Skeletal muscle tissue (tissue), 4 donors: ENCODE results near the gene ZFP36L1. TPM values are rescaled to one million over a fixed set of nuclear protein-coding genes. Genes with fewer than 3 reads are reported as not detected.

Experiments
- H3K27ac ChIP-seq: one replicate; pipeline ENCODE4 v1.7.0; 2013; ENCODE audit warnings: mild to moderate bottlenecking, low read depth, low read length, inconsistent platforms
- H3K27me3 ChIP-seq, 3 donors: one replicate each; pipeline ENCODE4 v1.7.0; 2013; ENCODE audit warnings: low read length in 3 of 3; ENCODE audit not compliant: control insufficient read depth in 3 of 3, insufficient read depth in 3 of 3
- H3K36me3 ChIP-seq, 3 donors: one replicate each; pipeline ENCODE4 v1.7.0; 2013; ENCODE audit warnings: low read length in 3 of 3; ENCODE audit not compliant: control insufficient read depth in 3 of 3, insufficient read depth in 3 of 3
- H3K4me1 ChIP-seq, 3 donors: one replicate each; pipeline ENCODE4 v1.7.0; 2013; ENCODE audit warnings: low read length in 3 of 3, mild to moderate bottlenecking in 3 of 3; ENCODE audit not compliant: control insufficient read depth in 3 of 3, insufficient read depth in 3 of 3
- H3K4me3 ChIP-seq, 3 donors: one replicate each; pipeline ENCODE4 v1.7.0; 2013; ENCODE audit warnings: low read length in 3 of 3
- H3K9ac ChIP-seq, 3 donors: one replicate each; pipeline ENCODE4 v1.7.0; 2013; ENCODE audit warnings: low read length in 3 of 3, mild to moderate bottlenecking in 3 of 3, moderate library complexity in 2 of 3, low read depth in 1 of 3
- H3K9me3 ChIP-seq, 3 donors: one replicate each; pipeline ENCODE4 v1.7.0; 2013; ENCODE audit warnings: low read length in 3 of 3; ENCODE audit not compliant: control insufficient read depth in 3 of 3
- total RNA-seq: library from RNA; depleted of rRNA; stranded (reverse); fragments of >200 nt; gene quantifications from one replicate; pipeline ENCODE4 v1.2.3, GENCODE V29; 2014
- donor health status: Osteomylitis.

The ZFP36L1 gene
- total RNA-seq, 1 donor from 2014 or later, result 27.7 TPM

DNA sequence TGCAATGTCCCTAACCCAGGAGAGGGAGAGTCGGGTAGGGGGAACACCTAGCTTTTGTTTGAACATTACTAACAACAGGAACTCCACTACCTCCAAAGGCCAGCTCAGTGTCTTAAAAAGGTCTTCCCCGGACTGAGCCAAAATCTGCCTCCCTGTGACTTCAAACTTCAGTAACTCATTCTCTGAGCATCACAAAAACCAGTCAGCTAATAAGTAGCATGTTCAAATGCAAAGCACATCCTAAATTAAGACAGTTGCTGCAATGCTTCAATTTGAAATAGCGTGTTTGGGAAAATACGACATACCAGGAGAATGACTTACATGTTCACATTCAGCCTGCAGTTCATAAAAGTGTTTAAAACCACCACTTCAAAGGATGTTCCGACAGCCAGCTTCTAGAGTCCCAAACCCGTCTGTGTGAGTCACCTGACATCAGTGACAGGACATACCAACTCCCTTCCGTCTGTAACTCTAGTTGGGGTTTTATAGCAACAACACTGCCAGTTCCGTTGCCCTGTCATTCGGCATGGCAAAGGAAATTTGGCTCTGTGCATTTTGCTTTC is 13.0 kb downstream of the ZFP36L1 start:
- Histone ChIP-seq H3K36me3 (no peaks in the 10 kb centered on the region), H3K9me3 (peaks cover 0 to 3% (median 0%) of the 10 kb centered on the region in 3 donors), H3K27ac (peak overlapping the region; percentile 44), H3K4me1 (peaks cover 26 to 30% (median 29%) of the 10 kb centered on the region in 3 donors), H3K27me3 (no peaks in the 10 kb centered on the region), H3K4me3 (peak overlapping the region in 2 of 3 donors; percentile 3 to 8), H3K9ac (no peak overlapping the region)

DNA sequence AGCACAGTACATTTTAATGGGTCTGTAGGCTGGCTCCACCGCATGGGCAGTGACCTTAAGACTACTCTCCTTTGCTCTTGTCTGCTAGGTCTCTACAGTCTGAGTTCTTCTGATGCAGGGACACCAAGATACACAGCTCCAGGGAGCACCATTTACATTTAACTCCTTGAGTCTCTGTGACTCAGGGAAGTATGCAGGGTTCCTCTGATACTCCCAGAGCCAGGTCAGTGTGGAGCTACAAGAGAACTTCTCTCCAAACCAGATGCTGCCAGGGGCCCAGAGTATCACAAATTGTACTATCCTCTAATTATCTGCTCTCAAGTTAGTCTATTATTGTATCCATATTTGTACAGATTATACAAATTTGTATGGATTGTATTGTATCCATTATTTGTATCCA is 15.2 kb downstream of the ZFP36L1 start:
- H3K27me3 ChIP-seq, result no peaks in the 10 kb centered on the region
- no peaks in the 10 kb centered on the region for H3K36me3 ChIP-seq
- peaks cover 29 to 32% (median 30%) of the 10 kb centered on the region in 3 donors for H3K4me1 ChIP-seq
- H3K4me3 ChIP-seq, result no peak overlapping the region
- peaks cover 0 to 3% (median 0%) of the 10 kb centered on the region in 3 donors for H3K9me3 ChIP-seq
- H3K27ac ChIP-seq, result no peak overlapping the region
- H3K9ac ChIP-seq, result no peak overlapping the region

DNA sequence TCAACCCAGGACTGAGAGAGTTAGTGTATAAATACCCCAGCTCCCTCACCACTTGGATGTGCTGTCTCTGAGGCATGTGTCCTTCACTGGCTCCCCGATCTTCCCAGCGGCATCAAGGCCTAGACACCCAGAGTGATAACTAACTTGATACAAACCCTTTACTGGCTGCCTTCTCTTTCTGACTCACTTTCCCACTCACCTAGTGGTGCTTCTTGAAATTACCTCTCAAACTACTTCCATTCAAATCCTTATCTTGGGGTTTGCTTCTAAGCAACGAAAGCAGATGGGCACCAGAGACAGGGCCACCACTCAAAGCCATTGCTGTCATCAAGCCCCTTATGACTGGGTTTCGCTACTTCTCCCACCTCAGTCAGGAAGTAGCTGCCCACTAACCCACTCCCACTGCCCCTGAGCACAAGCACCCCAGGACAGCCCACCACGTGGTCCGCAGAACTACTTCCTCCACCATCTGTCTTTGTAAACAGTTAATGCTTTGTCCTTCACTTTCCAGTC is 17.2 kb downstream of the ZFP36L1 start:
- Histone ChIP-seq H3K4me3 (no peak overlapping the region), H3K36me3 (no peaks in the 10 kb centered on the region), H3K27me3 (no peaks in the 10 kb centered on the region), H3K27ac (no peak overlapping the region), H3K4me1 (peaks cover 19 to 25% (median 21%) of the 10 kb centered on the region in 3 donors), H3K9ac (no peak overlapping the region), H3K9me3 (peaks cover 0 to 3% (median 0%) of the 10 kb centered on the region in 3 donors)

DNA sequence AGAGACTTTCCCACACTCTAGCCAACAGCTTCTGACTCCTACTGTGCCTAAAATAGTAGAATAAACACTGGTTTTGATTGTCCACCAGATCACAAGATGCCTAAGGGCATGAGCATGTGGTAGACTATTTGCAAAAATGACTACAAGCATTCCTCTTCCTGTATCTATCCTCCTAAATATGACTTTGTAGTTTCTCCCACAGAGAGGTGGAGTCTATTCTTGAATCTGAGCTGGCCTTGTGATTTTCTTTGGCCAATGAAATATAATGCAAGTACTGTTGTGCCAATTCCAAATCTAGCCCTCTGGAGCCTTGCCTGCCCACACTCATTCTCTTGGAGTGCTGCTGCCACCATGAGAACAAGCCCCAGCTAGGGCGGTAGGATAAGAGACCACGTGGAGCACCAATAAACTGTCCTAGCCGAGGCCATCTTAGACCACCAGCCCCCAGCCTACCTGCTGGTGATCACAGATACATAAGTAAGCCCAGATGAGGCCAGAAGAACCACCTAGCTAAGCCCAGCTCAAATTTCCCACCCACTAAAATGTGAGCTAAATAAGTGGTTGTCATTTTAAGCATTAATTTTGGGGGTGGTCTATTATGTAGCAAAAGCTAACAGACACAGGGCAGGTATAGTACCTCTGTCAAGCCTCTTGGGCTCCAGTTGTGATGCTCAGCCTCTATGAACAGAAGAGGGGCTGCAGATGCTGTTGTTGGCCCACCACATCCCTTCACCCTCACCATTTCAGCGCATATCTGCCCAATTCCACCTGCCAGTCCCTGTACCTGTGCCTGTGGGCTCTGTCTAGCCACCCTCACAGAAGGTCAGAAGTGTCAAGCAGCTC is 17.9 kb downstream of the ZFP36L1 start:
- Histone ChIP-seq H3K36me3 (no peaks in the 10 kb centered on the region), H3K4me3 (no peak overlapping the region), H3K9me3 (peaks cover 0 to 3% (median 0%) of the 10 kb centered on the region in 3 donors), H3K27me3 (no peaks in the 10 kb centered on the region), H3K4me1 (peaks cover 12 to 18% (median 14%) of the 10 kb centered on the region in 3 donors), H3K9ac (no peak overlapping the region), H3K27ac (peak overlapping the region; percentile 34)

DNA sequence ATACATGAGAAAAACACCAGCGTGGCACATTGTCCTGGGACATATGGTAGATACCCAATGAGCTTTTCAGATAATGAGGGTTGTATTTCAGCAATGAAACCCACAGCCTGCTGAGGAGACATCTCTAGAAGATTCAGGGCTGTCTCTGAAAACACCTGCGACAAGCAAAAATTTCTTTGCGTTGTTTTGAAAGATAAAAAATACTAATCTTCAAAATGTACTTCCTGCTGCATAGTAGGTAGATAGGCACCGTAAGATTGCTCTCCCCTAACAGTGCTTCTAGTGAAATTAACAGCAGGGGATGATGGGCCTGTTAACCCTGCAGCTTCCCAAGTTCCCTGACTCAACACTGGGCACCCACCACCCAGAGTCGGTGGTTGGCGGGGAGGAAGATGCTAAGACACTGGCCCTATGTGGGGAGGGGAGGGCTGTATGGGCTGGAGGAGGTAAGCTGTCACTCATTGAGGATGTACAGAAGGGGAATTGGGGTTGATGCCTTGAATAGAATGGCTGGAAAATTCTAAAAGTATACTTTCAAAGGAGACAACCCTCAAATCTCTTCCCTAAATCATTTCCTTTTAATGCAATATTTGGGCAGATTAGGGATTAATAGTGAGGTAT is 20.0 kb downstream of the ZFP36L1 start:
- no peak overlapping the region for H3K9ac ChIP-seq
- H3K36me3 ChIP-seq, result no peaks in the 10 kb centered on the region
- H3K9me3 ChIP-seq, result peaks cover 0 to 3% (median 0%) of the 10 kb centered on the region in 3 donors
- peaks cover 6% of the 10 kb centered on the region in 3 donors for H3K4me1 ChIP-seq
- H3K27ac ChIP-seq, result no peak overlapping the region
- H3K27me3 ChIP-seq, result no peaks in the 10 kb centered on the region
- H3K4me3 ChIP-seq, result no peak overlapping the region

DNA sequence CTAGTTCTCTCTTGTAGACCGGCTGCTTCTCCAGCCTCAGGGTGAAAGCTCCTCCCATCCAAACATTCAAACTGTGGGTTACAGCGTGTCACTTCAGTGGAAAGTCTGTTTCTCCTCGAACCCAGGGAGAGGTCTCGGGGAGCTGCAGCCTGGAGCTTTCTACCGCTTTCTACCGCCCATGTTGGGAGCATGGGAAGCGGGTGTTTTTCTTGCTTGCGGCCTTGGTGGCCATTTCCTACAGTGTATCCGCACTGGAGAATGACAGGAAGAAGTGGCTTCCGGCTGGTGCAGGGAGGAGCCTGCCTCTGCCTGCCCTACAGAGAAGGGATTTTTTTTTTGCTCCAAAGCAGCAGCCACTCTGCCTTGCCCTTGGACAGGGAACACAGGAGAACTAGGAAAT is 21.2 kb downstream of the ZFP36L1 start:
- Histone ChIP-seq H3K27ac (peak overlapping the region; percentile 31), H3K9me3 (peaks cover 0 to 3% (median 0%) of the 10 kb centered on the region in 3 donors), H3K36me3 (no peaks in the 10 kb centered on the region), H3K9ac (no peak overlapping the region), H3K4me3 (no peak overlapping the region), H3K27me3 (no peaks in the 10 kb centered on the region), H3K4me1 (peaks cover 6% of the 10 kb centered on the region in 3 donors)

DNA sequence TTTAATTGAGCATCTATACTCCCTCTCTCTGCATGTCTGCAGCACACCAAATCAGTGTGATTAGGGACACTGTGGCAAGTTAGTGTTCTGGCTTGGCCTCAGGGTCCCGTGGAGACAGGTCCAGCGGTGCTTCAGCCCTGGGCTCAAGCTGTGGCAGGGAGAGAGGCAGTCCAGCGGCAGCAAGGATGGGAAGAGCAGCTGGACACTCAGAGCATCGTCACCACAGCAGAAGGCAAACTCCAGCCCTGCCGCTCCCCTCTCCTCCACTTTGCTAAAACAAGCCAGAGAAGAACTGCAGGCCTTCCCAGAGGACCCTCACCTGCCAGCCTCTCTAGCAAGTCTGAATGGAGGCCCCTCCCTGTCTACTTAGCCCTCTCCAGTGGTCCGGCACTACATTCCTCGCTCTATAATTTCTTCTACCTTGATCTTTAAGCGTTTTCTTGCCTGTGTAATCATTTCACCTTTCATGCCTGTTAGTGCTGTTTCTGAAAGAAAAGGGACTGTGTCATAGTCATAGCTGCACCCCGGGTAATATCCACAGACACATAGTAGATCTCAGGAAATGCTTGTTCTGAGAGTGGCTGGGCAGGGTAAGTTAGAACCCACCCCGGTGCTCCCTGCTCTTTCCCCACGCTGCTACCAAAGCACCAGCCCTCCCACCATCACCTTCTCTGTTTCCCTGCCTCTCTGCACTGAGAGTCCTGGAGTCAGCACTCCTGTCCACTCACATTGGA is 22.1 kb downstream of the ZFP36L1 start:
- no peaks in the 10 kb centered on the region for H3K36me3 ChIP-seq
- H3K27ac ChIP-seq, result no peak overlapping the region
- no peak overlapping the region for H3K4me3 ChIP-seq
- peaks cover 0 to 3% (median 0%) of the 10 kb centered on the region in 3 donors for H3K9me3 ChIP-seq
- no peaks in the 10 kb centered on the region for H3K27me3 ChIP-seq
- no peak overlapping the region for H3K9ac ChIP-seq
- peaks cover 6% of the 10 kb centered on the region in 3 donors for H3K4me1 ChIP-seq

DNA sequence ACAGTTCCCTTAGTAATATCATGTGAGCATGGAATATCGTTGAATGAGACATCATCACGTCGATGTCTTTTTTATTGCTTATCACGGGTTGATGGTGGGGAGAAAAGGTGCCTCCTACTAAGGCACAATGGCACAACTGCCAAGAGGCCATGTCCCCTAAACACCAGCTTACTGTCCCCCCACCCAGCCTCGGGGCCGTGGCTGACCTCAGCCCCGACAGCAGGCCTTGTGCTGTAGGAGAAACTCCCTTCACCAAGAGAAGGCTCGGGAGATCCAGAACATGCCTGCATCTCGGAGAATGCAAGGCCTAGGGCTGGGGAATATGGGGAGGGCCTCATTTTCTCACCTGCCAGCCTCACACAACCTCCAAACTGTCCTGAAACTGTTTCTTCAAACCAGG is 22.8 kb downstream of the ZFP36L1 start:
- Histone ChIP-seq H3K27ac (no peak overlapping the region), H3K9ac (no peak overlapping the region), H3K36me3 (no peaks in the 10 kb centered on the region), H3K4me3 (no peak overlapping the region), H3K27me3 (no peaks in the 10 kb centered on the region), H3K9me3 (no peaks in the 10 kb centered on the region), H3K4me1 (peaks cover 5 to 6% (median 6%) of the 10 kb centered on the region in 3 donors)

DNA sequence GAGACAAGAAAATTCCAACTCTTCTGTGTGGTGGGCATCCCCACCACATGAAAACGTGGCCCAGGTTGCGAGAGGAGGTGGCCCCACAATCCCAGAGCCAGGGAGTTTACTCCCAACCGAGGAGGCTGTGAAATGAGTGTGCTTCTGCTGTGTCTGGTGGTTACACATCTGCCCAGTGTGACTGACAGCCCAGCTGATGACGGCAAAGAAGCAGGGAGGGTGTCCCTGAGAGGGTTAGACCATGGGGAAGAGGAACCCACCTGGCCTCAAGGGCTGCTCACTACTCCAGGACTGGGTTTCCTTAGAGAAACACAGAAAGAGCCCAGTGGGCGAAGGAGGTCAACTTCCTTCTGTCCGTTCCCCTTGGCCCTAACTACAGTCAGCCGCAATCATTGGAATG is 24.6 kb downstream of the ZFP36L1 start:
- Histone ChIP-seq H3K27ac (no peak overlapping the region), H3K9me3 (no peaks in the 10 kb centered on the region), H3K27me3 (no peaks in the 10 kb centered on the region), H3K36me3 (no peaks in the 10 kb centered on the region), H3K9ac (no peak overlapping the region), H3K4me3 (no peak overlapping the region), H3K4me1 (peaks cover 2 to 6% (median 2%) of the 10 kb centered on the region in 3 donors)
